ENCODE measurements around the gene BMPR1B.

Gene BMPR1B

GRCh38 chr4:94764069-94764468 lies 6.3 kb downstream of the BMPR1B start:
- peaks cover 21% of the 10 kb centered on the region for H3K27me3 ChIP-seq (ENCODE audit: control insufficient read depth, insufficient read depth, low read length)
- no peaks in the 10 kb centered on the region for H3K36me3 ChIP-seq (ENCODE audit: control insufficient read depth, low read depth, low read length)
- no peaks in the 10 kb centered on the region for H3K9me3 ChIP-seq (ENCODE audit: control insufficient read depth, low read depth, low read length)
- peaks cover 3% of the 10 kb centered on the region for H3K4me1 ChIP-seq (ENCODE audit: control insufficient read depth, low read depth, low read length)
- H3K27ac ChIP-seq (ENCODE audit: low read length), result no peak overlapping the region
- H3K4me3 ChIP-seq (ENCODE audit: low read length), result no peak overlapping the region
- no peak overlapping the region for H3K9ac ChIP-seq (ENCODE audit: low read length)

GRCh38 chr4:94765174-94765573 lies 7.4 kb downstream of the BMPR1B start:
- Histone ChIP-seq H3K9ac (ENCODE audit: low read length) (no peak overlapping the region), H3K27ac (ENCODE audit: low read length) (no peak overlapping the region), H3K27me3 (ENCODE audit: control insufficient read depth, insufficient read depth, low read length) (peaks cover 10% of the 10 kb centered on the region), H3K4me3 (ENCODE audit: low read length) (no peak overlapping the region), H3K4me1 (ENCODE audit: control insufficient read depth, low read depth, low read length) (no peaks in the 10 kb centered on the region), H3K36me3 (ENCODE audit: control insufficient read depth, low read depth, low read length) (no peaks in the 10 kb centered on the region), H3K9me3 (ENCODE audit: control insufficient read depth, low read depth, low read length) (no peaks in the 10 kb centered on the region)

- no peak overlapping the region for H3K9ac ChIP-seq (ENCODE audit: low read length)
- no peaks in the 10 kb centered on the region for H3K9me3 ChIP-seq (ENCODE audit: control insufficient read depth, low read depth, low read length)
- H3K27ac ChIP-seq (ENCODE audit: low read length), result no peak overlapping the region
- peaks cover 5% of the 10 kb centered on the region for H3K27me3 ChIP-seq (ENCODE audit: control insufficient read depth, insufficient read depth, low read length)
- H3K4me3 ChIP-seq (ENCODE audit: low read length), result no peak overlapping the region
- H3K4me1 ChIP-seq (ENCODE audit: control insufficient read depth, low read depth, low read length), result no peaks in the 10 kb centered on the region
- no peaks in the 10 kb centered on the region for H3K36me3 ChIP-seq (ENCODE audit: control insufficient read depth, low read depth, low read length)
These were observed 7.9 kb downstream of the BMPR1B start for GRCh38 chr4:94765648-94766047.

DNA sequence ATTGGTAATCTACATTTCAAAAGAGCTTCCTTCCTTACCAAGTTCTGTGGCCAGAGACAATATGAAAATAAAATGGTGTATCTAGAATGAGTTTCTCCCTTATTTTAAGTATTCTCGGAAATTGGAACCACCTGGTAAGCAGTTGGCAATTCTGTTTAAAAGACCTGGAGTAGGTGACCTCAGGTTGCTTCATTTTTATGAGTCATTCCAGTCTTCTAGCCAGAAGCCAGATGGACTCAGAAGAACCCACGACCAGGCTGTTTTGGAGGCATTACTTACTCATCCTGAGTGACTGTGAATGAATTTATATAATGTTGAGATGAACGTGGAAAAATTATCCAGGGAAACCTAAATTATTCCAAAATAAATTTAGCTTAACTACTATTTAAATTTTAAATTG lies 9.1 kb downstream of the BMPR1B start:
- Histone ChIP-seq H3K36me3 (ENCODE audit: control insufficient read depth, low read depth, low read length) (no peaks in the 10 kb centered on the region), H3K4me1 (ENCODE audit: control insufficient read depth, low read depth, low read length) (no peaks in the 10 kb centered on the region), H3K9me3 (ENCODE audit: control insufficient read depth, low read depth, low read length) (no peaks in the 10 kb centered on the region), H3K27me3 (ENCODE audit: control insufficient read depth, insufficient read depth, low read length) (no peaks in the 10 kb centered on the region), H3K27ac (ENCODE audit: low read length) (no peak overlapping the region), H3K4me3 (ENCODE audit: low read length) (no peak overlapping the region), H3K9ac (ENCODE audit: low read length) (no peak overlapping the region)

GRCh38 chr4:94767446-94767845 lies 9.7 kb downstream of the BMPR1B start:
- H3K36me3 ChIP-seq (ENCODE audit: control insufficient read depth, low read depth, low read length), result no peaks in the 10 kb centered on the region
- no peaks in the 10 kb centered on the region for H3K9me3 ChIP-seq (ENCODE audit: control insufficient read depth, low read depth, low read length)
- H3K27ac ChIP-seq (ENCODE audit: low read length), result no peak overlapping the region
- no peak overlapping the region for H3K4me3 ChIP-seq (ENCODE audit: low read length)
- no peaks in the 10 kb centered on the region for H3K4me1 ChIP-seq (ENCODE audit: control insufficient read depth, low read depth, low read length)
- no peaks in the 10 kb centered on the region for H3K27me3 ChIP-seq (ENCODE audit: control insufficient read depth, insufficient read depth, low read length)
- H3K9ac ChIP-seq (ENCODE audit: low read length), result no peak overlapping the region

DNA sequence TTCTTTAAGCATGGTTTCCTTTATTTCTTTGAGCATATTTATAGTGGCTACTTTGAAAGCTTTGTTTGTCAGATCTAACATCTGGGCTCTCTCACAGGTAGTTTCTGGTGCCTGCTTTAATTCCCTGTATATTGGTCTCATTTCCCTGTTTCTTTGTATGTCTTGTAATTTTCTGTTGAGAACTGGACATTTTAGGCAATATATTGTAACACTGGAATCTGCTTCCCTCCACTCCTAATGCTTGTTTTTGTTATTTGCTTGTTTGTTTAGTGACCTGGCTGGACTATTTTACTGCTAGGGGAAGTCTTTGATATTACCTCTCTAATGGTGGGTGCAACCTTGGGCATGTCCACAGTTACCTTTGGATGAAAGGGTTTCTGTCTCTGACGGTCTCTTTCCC lies 25.0 kb downstream of the BMPR1B start:
- Histone ChIP-seq H3K9me3 (ENCODE audit: control insufficient read depth, low read depth, low read length) (no peaks in the 10 kb centered on the region), H3K36me3 (ENCODE audit: control insufficient read depth, low read depth, low read length) (no peaks in the 10 kb centered on the region), H3K27ac (ENCODE audit: low read length) (no peak overlapping the region), H3K4me3 (ENCODE audit: low read length) (no peak overlapping the region), H3K9ac (ENCODE audit: low read length) (no peak overlapping the region), H3K4me1 (ENCODE audit: control insufficient read depth, low read depth, low read length) (no peaks in the 10 kb centered on the region), H3K27me3 (ENCODE audit: control insufficient read depth, insufficient read depth, low read length) (no peaks in the 10 kb centered on the region)

DNA sequence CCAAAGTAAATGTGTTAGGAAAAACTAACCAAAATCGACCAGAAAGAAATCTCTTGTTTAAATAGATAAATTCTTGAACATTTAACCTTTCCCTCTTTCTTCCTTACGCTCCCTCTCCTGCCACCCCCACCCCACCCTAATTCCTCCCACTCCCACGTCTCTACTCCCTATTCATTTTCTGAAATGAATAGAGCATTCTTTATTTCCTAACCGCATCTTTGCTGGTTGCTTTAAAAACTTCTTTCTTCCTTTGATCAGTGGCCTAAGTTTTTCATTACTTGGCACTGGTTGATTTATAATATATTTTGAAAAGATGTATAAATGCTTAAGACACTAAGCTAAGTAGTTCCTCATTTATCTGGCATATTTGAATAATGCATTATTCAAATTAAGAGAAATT lies 33.9 kb downstream of the BMPR1B start:
- H3K9me3 ChIP-seq (ENCODE audit: control insufficient read depth, low read depth, low read length), result no peaks in the 10 kb centered on the region
- H3K4me1 ChIP-seq (ENCODE audit: control insufficient read depth, low read depth, low read length), result no peaks in the 10 kb centered on the region
- no peak overlapping the region for H3K4me3 ChIP-seq (ENCODE audit: low read length)
- H3K27ac ChIP-seq (ENCODE audit: low read length), result no peak overlapping the region
- H3K9ac ChIP-seq (ENCODE audit: low read length), result no peak overlapping the region
- H3K27me3 ChIP-seq (ENCODE audit: control insufficient read depth, insufficient read depth, low read length), result no peaks in the 10 kb centered on the region
- no peaks in the 10 kb centered on the region for H3K36me3 ChIP-seq (ENCODE audit: control insufficient read depth, low read depth, low read length)

- H3K27ac ChIP-seq (ENCODE audit: low read length), result no peak overlapping the region
- H3K4me1 ChIP-seq (ENCODE audit: control insufficient read depth, low read depth, low read length), result no peaks in the 10 kb centered on the region
- no peak overlapping the region for H3K4me3 ChIP-seq (ENCODE audit: low read length)
- no peaks in the 10 kb centered on the region for H3K27me3 ChIP-seq (ENCODE audit: control insufficient read depth, insufficient read depth, low read length)
- H3K9me3 ChIP-seq (ENCODE audit: control insufficient read depth, low read depth, low read length), result no peaks in the 10 kb centered on the region
- no peak overlapping the region for H3K9ac ChIP-seq (ENCODE audit: low read length)
- no peaks in the 10 kb centered on the region for H3K36me3 ChIP-seq (ENCODE audit: control insufficient read depth, low read depth, low read length)
These were observed 41.1 kb downstream of the BMPR1B start for GRCh38 chr4:94798808-94799207.

DNA sequence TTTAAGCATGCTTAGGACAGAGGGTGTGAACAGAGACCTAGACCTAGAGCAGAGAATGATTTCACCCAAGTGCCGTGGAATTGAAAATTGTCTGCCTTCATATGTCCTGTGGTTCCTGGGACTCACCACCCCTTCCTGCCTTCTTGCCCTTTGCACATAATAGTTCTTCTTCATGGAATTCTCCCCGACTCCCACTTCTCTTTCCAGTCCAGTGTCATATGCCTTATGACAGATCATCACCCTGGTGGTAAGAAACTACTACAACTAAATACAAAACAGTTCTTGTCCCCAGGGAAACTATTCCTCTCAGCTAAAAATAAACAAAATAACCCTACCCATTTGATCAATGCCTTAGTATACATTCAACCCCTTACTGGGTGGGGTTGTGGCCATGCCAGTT lies 43.3 kb downstream of the BMPR1B start:
- no peak overlapping the region for H3K9ac ChIP-seq (ENCODE audit: low read length)
- no peaks in the 10 kb centered on the region for H3K27me3 ChIP-seq (ENCODE audit: control insufficient read depth, insufficient read depth, low read length)
- no peak overlapping the region for H3K4me3 ChIP-seq (ENCODE audit: low read length)
- no peaks in the 10 kb centered on the region for H3K9me3 ChIP-seq (ENCODE audit: control insufficient read depth, low read depth, low read length)
- no peaks in the 10 kb centered on the region for H3K36me3 ChIP-seq (ENCODE audit: control insufficient read depth, low read depth, low read length)
- H3K4me1 ChIP-seq (ENCODE audit: control insufficient read depth, low read depth, low read length), result peaks cover 10% of the 10 kb centered on the region
- H3K27ac ChIP-seq (ENCODE audit: low read length), result no peak overlapping the region

GRCh38 chr4:94802091-94802490 lies 44.3 kb downstream of the BMPR1B start:
- Histone ChIP-seq H3K4me1 (ENCODE audit: control insufficient read depth, low read depth, low read length) (peaks cover 10% of the 10 kb centered on the region), H3K9ac (ENCODE audit: low read length) (no peak overlapping the region), H3K9me3 (ENCODE audit: control insufficient read depth, low read depth, low read length) (no peaks in the 10 kb centered on the region), H3K36me3 (ENCODE audit: control insufficient read depth, low read depth, low read length) (no peaks in the 10 kb centered on the region), H3K4me3 (ENCODE audit: low read length) (no peak overlapping the region), H3K27me3 (ENCODE audit: control insufficient read depth, insufficient read depth, low read length) (no peaks in the 10 kb centered on the region), H3K27ac (ENCODE audit: low read length) (no peak overlapping the region)

DNA sequence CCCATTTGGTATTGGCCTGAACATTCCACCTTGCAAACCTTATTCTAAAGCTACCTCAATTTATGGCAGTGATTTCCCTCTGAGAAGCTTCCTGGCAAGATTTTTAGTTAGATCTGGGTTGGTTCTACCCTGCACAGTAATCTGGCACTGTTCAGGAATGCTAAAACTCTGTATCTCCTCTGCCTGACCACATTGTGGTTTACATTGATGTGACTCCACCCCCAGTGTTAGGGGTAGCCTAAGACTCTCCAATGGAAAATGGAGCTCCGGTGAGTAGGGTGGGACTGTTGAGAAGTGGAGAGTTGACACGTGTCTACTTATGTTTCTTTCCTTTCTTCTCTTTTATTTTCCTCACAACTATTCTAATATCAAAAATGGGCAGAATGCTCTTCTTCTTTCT lies 45.4 kb downstream of the BMPR1B start:
- no peak overlapping the region for H3K27ac ChIP-seq (ENCODE audit: low read length)
- no peak overlapping the region for H3K4me3 ChIP-seq (ENCODE audit: low read length)
- H3K9me3 ChIP-seq (ENCODE audit: control insufficient read depth, low read depth, low read length), result no peaks in the 10 kb centered on the region
- no peak overlapping the region for H3K9ac ChIP-seq (ENCODE audit: low read length)
- H3K4me1 ChIP-seq (ENCODE audit: control insufficient read depth, low read depth, low read length), result peaks cover 10% of the 10 kb centered on the region
- H3K36me3 ChIP-seq (ENCODE audit: control insufficient read depth, low read depth, low read length), result no peaks in the 10 kb centered on the region
- H3K27me3 ChIP-seq (ENCODE audit: control insufficient read depth, insufficient read depth, low read length), result no peaks in the 10 kb centered on the region

- H3K4me3 ChIP-seq (ENCODE audit: low read length), result no peak overlapping the region
- H3K27me3 ChIP-seq (ENCODE audit: control insufficient read depth, insufficient read depth, low read length), result no peaks in the 10 kb centered on the region
- peaks cover 10% of the 10 kb centered on the region for H3K4me1 ChIP-seq (ENCODE audit: control insufficient read depth, low read depth, low read length)
- no peak overlapping the region for H3K27ac ChIP-seq (ENCODE audit: low read length)
- no peaks in the 10 kb centered on the region for H3K9me3 ChIP-seq (ENCODE audit: control insufficient read depth, low read depth, low read length)
- H3K36me3 ChIP-seq (ENCODE audit: control insufficient read depth, low read depth, low read length), result no peaks in the 10 kb centered on the region
- no peak overlapping the region for H3K9ac ChIP-seq (ENCODE audit: low read length)
These were observed 46.9 kb downstream of the BMPR1B start for GRCh38 chr4:94804650-94805049.

Data from iPS-18a (cell line).